IPS-18c (cell line): ENCODE results near the gene NR1D1.
"Not testable (repeated sequence)": the region's sequence is repeated elsewhere in the genome, so short reads cannot be mapped to it uniquely, and the experiment has no call there.

Experiments
- H3K4me3 ChIP-seq: 2 replicates; pipeline ENCODE4 v1.7.0; 2013; ENCODE audit warnings: low read depth, mild to moderate bottlenecking, low read length, moderate library complexity; ENCODE audit not compliant: insufficient read depth
- H3K9me3 ChIP-seq: one replicate; pipeline ENCODE4 v1.6.1; 2013; ENCODE audit warnings: mild to moderate bottlenecking, low read length, moderate library complexity; ENCODE audit not compliant: control insufficient read depth, insufficient read depth

NR1D1 gene

GRCh38 chr17:40100419-40100668 is at the start of gene NR1D1:
Gene NR1D1 (minus strand): TSS chr17:40100589. CDS start chr17:40100094, 495 bp downstream.
- no peaks in the 10 kb centered on the region for H3K9me3 ChIP-seq
- peak within 1 kb of the TSS; percentile 57 for H3K4me3 ChIP-seq

GRCh38 chr17:40148527-40148926 is 48.1 kb upstream of the NR1D1 start:
- Histone ChIP-seq H3K4me3 (no peak overlapping the region), H3K9me3 (no peaks in the 10 kb centered on the region)

- no peaks in the 10 kb centered on the region for H3K9me3 ChIP-seq
- no peak overlapping the region for H3K4me3 ChIP-seq
These were observed 45.1 kb upstream of the NR1D1 start for GRCh38 chr17:40145476-40145875.

GRCh38 chr17:40143166-40143565 is 42.8 kb upstream of the NR1D1 start:
- H3K4me3 ChIP-seq, H3K9me3 ChIP-seq: not testable (repeated sequence)

- H3K4me3 ChIP-seq = peak overlapping the region; percentile 83
These were observed 39.2 kb upstream of the NR1D1 start for GRCh38 chr17:40139566-40140058.

GRCh38 chr17:40135817-40136216 is 35.4 kb upstream of the NR1D1 start:
- H3K9me3 ChIP-seq = no peaks in the 10 kb centered on the region
- H3K4me3 ChIP-seq = no peak overlapping the region

More at GRCh38 chr17:40139566-40140058, 39.2 kb upstream of the NR1D1 start:
- no peaks in the 10 kb centered on the region for H3K9me3 ChIP-seq

- H3K9me3 ChIP-seq = no peaks in the 10 kb centered on the region
- H3K4me3 ChIP-seq = no peak overlapping the region
These were observed 33.8 kb upstream of the NR1D1 start for GRCh38 chr17:40134184-40134583.

GRCh38 chr17:40130352-40131042 is 30.1 kb upstream of the NR1D1 start:
- H3K9me3 ChIP-seq = no peaks in the 10 kb centered on the region
- H3K4me3 ChIP-seq = no peak overlapping the region

GRCh38 chr17:40129498-40129897 is 29.1 kb upstream of the NR1D1 start:
- H3K4me3 ChIP-seq = no peak overlapping the region
- H3K9me3 ChIP-seq = no peaks in the 10 kb centered on the region

- Histone ChIP-seq H3K4me3 (peak overlapping the region; percentile 94), H3K9me3 (no peaks in the 10 kb centered on the region)
These were observed 24.1 kb upstream of the NR1D1 start for GRCh38 chr17:40124279-40125141.

GRCh38 chr17:40123811-40124114 is 23.4 kb upstream of the NR1D1 start:
- peak overlapping the region; percentile 94 for H3K4me3 ChIP-seq
- H3K9me3 ChIP-seq = no peaks in the 10 kb centered on the region

- Histone ChIP-seq H3K9me3 (no peaks in the 10 kb centered on the region), H3K4me3 (peak overlapping the region; percentile 94)
These were observed 22.8 kb upstream of the NR1D1 start for GRCh38 chr17:40122999-40123810.

GRCh38 chr17:40122136-40122998 is 22.0 kb upstream of the NR1D1 start:
- H3K4me3 ChIP-seq = peak overlapping the region; percentile 94
- no peaks in the 10 kb centered on the region for H3K9me3 ChIP-seq

GRCh38 chr17:40121181-40122135 is 21.1 kb upstream of the NR1D1 start, which contains the start of gene MSL1:
Gene MSL1 (plus strand): TSS chr17:40121971. CDS start chr17:40122613, 642 bp downstream.
- H3K4me3 ChIP-seq = peak within 1 kb of the TSS; percentile 94
- H3K9me3 ChIP-seq = no peaks in the 10 kb centered on the region

GRCh38 chr17:40115101-40115436 is 14.7 kb upstream of the NR1D1 start:
- H3K4me3 ChIP-seq = no peak overlapping the region
- no peaks in the 10 kb centered on the region for H3K9me3 ChIP-seq

- H3K4me3 ChIP-seq = no peak overlapping the region
These were observed 13.5 kb upstream of the NR1D1 start for GRCh38 chr17:40113907-40114245.

More at GRCh38 chr17:40113907-40114245, 13.5 kb upstream of the NR1D1 start:
- H3K9me3 ChIP-seq = no peaks in the 10 kb centered on the region
